Ascending aorta (tissue), 2 donors: ENCODE measurements around the gene GRK7. TPM values are rescaled to one million over a fixed set of nuclear protein-coding genes. Genes with fewer than 3 reads are reported as not detected.
"Not testable (repeated sequence)": the region's sequence is repeated elsewhere in the genome, so short reads cannot be mapped to it uniquely, and the experiment has no call there.

Source experiments
- DNase-seq, 2 donors: peaks; one replicate each; pipeline ENCODE4 v3.0.0-alpha.2; 2019; ENCODE audit warnings: low spot score in 2 of 2
- H3K27ac ChIP-seq, 2 donors: fragments of 200-600 bp; sonication (generic); one replicate each; pipeline ENCODE4 v1.5.1; 2016 to 2017; ENCODE audit warnings: mild to moderate bottlenecking in 1 of 2
- H3K27me3 ChIP-seq: fragments of 200-600 bp; sonication (generic); one replicate; pipeline ENCODE4 v1.5.1; 2017
- H3K36me3 ChIP-seq, 2 donors: fragments of 200-600 bp; sonication (generic); one replicate each; pipeline ENCODE4 v1.5.1; 2016
- H3K4me1 ChIP-seq, 2 donors: fragments of 200-600 bp; sonication (generic); one replicate each; pipeline ENCODE4 v1.5.1; 2016 to 2017; ENCODE audit warnings: mild to moderate bottlenecking in 1 of 2
- H3K4me3 ChIP-seq, 2 donors: fragments of 200-600 bp; sonication (generic); one replicate each; pipeline ENCODE4 v1.5.1; 2016 to 2017; ENCODE audit warnings: mild to moderate bottlenecking in 1 of 2
- H3K9me3 ChIP-seq, 2 donors: fragments of 200-600 bp; sonication (generic); one replicate each; pipeline ENCODE4 v1.5.1; 2016
- intact Hi-C: fragments of 100-400 bp; cut with DNase I; formaldehyde crosslinking; loops from one replicate; pipeline ENCODE4 v1.15.1; 2023
- total RNA-seq: library from RNA; depleted of rRNA; stranded (reverse); fragments of >200 nt; gene quantifications from one replicate; pipeline ENCODE4 v1.1.0, GENCODE V29; 2016
- TF ChIP-seq, protein P1 (sequence below), 3 experiments: fragments of 200-600 bp in 2 of 3; fragments of 450-650 bp in 1 of 3; sonication (generic) in 2 of 3; IDR thresholded peaks; one replicate each; pipeline ENCODE4 v1.5.1; 2016 to 2019; ENCODE audit warnings: antibody characterized with exemption in 3 of 3, mild to moderate bottlenecking in 1 of 3, moderate library complexity in 1 of 3

The GRK7 gene
- total RNA-seq, 1 donor from 2014 or later = not detected

DNA sequence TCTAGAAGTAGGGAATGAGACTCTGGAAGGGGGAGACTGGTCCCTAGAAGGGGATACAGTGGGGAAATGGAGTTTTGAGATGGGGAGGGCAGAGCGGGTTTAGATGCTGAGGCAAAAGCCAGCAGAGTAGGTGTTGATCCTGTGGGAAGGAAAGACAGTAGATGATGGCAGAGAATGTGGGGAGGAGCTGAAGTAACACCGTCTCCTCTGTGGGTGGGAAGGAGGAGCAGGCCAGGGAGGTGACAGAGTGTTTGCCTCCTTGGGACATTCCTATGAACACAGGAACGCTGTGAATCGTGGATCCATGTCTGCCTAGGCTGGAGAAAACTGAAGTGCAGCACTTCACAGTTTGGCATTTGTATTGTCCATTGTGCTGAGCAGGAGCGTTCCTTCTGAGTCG, 20.4 kb downstream of the GRK7 start:
- intact Hi-C loops = no loop called here
- TF ChIP-seq, protein P1, sequence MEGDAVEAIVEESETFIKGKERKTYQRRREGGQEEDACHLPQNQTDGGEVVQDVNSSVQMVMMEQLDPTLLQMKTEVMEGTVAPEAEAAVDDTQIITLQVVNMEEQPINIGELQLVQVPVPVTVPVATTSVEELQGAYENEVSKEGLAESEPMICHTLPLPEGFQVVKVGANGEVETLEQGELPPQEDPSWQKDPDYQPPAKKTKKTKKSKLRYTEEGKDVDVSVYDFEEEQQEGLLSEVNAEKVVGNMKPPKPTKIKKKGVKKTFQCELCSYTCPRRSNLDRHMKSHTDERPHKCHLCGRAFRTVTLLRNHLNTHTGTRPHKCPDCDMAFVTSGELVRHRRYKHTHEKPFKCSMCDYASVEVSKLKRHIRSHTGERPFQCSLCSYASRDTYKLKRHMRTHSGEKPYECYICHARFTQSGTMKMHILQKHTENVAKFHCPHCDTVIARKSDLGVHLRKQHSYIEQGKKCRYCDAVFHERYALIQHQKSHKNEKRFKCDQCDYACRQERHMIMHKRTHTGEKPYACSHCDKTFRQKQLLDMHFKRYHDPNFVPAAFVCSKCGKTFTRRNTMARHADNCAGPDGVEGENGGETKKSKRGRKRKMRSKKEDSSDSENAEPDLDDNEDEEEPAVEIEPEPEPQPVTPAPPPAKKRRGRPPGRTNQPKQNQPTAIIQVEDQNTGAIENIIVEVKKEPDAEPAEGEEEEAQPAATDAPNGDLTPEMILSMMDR (IDR thresholded peaks at IDR 0.05) = no peak
- no peaks in the 10 kb centered on the region for H3K9me3 ChIP-seq
- no peak for DNase-seq
- no peaks in the 10 kb centered on the region for H3K4me1 ChIP-seq
- H3K36me3 ChIP-seq = no peaks in the 10 kb centered on the region
- H3K4me3 ChIP-seq = no peak overlapping the region
- no peak overlapping the region for H3K27ac ChIP-seq
- H3K27me3 ChIP-seq = no peaks in the 10 kb centered on the region

GRCh38 chr3:141784096-141784495, 20.9 kb downstream of the GRK7 start:
- Histone ChIP-seq H3K9me3 (no peaks in the 10 kb centered on the region), H3K36me3 (no peaks in the 10 kb centered on the region), H3K4me1 (no peaks in the 10 kb centered on the region), H3K27ac (no peak overlapping the region), H3K27me3 (no peaks in the 10 kb centered on the region), H3K4me3 (no peak overlapping the region)
- intact Hi-C loops = no loop called here
- no peak for DNase-seq
- TF ChIP-seq, protein P1 (IDR thresholded peaks at IDR 0.05) = no peak

DNA sequence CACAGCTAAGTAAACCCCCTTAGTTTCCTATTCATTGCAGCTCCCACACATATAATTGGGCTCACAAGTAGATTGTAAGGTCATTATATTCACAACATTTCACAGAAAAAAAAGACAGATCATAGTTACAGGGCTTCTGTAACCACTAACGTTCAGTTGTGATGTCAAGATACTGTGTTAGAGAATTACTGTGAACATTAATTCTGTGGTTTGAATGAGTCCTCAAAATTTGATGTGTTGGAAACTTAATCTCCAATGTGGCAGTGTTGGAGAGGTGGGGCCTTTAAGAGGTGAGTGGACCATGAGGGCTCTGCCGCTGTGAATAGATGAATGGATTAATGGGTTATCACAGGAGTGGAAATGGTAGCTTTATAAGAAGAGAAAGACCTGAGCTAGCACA, 21.3 kb downstream of the GRK7 start:
- H3K36me3 ChIP-seq = no peaks in the 10 kb centered on the region
- no peaks in the 10 kb centered on the region for H3K4me1 ChIP-seq
- H3K27me3 ChIP-seq = no peaks in the 10 kb centered on the region
- TF ChIP-seq, protein P1 (IDR thresholded peaks at IDR 0.05) = no peak
- no peaks in the 10 kb centered on the region for H3K9me3 ChIP-seq
- no peak overlapping the region for H3K4me3 ChIP-seq
- no peak for DNase-seq
- intact Hi-C loops = no loop called here
- H3K27ac ChIP-seq = no peak overlapping the region

DNA sequence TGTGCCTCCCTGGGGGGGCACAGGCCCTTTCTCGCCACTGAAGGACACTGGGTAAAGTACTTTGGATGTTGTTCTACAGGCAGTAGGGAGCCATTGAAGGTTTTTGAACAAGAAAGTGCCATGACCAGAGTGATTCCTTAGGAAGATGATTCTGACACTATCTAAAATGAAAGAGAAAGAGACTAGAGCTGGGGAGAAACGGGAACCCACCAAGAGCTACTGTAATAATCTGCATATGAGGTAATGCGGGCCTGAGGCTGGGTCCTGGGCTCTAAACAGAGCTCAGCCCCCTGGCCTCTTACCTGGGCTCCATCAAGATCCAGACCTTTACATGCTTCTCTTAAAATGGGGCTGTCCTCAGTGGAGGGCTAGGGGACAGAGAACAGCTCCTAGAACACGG, 24.9 kb downstream of the GRK7 start:
- Histone ChIP-seq H3K4me1 (no peaks in the 10 kb centered on the region), H3K36me3 (no peaks in the 10 kb centered on the region), H3K27me3 (no peaks in the 10 kb centered on the region), H3K9me3 (no peaks in the 10 kb centered on the region), H3K4me3 (no peak overlapping the region), H3K27ac (no peak overlapping the region)
- TF ChIP-seq, protein P1 (IDR thresholded peaks at IDR 0.05) = no peak
- DNase-seq = no peak
- intact Hi-C loops = no loop called here

DNA sequence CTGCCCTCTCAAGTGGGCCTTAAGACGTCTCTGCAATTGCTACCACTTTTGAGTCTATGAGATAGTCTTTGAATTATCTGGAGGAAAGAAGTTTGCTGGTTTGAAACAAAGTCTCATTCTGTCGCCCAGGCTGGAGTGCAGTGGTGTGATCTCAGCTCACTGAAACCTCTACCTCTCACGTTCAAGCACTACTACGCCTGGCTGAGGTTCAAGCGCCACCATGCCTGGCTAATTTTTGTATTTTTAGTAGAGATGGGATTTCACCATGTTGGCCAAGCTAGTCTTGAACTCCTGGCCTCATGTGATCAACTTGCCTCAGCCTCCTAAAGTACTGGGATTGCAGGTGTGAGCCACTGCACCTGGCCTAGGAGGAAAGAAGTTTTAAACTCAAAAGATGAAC, 25.5 kb downstream of the GRK7 start:
- H3K9me3 ChIP-seq, H3K27me3 ChIP-seq, intact Hi-C loops, H3K4me1 ChIP-seq, H3K4me3 ChIP-seq, H3K27ac ChIP-seq, DNase-seq, H3K36me3 ChIP-seq: not testable (repeated sequence)

DNA sequence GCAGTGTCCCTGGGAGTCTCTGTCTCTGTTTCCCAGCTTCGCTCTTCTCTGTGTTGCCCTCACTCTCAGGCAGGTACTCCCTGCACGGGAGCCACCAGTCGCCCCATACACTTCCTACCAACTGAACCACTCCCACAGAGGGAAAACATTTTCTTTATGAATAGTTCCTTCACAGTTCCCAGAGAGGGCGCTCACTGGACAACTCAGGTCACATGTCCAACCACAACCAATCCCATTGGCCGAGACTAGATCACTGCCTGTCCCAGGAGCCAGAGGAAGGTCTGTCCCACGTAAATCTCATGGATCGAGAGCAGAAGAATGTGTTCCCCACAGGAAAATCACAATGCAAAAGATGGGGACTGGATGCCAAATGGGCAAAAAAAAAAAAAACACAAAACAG, 26.1 kb downstream of the GRK7 start:
- DNase-seq = no peak
- H3K9me3 ChIP-seq = no peaks in the 10 kb centered on the region
- intact Hi-C loops = no loop called here

More for the DNA sequence above, 26.1 kb downstream of the GRK7 start:
- H3K27ac ChIP-seq = no peak overlapping the region
- no peaks in the 10 kb centered on the region for H3K27me3 ChIP-seq
- TF ChIP-seq, protein P1 (IDR thresholded peaks at IDR 0.05) = no peak
- H3K4me1 ChIP-seq = no peaks in the 10 kb centered on the region
- no peak overlapping the region for H3K4me3 ChIP-seq
- H3K36me3 ChIP-seq = no peaks in the 10 kb centered on the region
